Smooth muscle cell (in vitro differentiated cells): Measurements from ENCODE around the gene KBTBD3. TPM values are rescaled to one million over a fixed set of nuclear protein-coding genes. Genes with fewer than 3 reads are reported as not detected.
A peak's percentile ranks its signal among the peaks of the same experiment; 100 is the strongest.

Experiments used
- DNase-seq: peaks from one replicate; lab custom pipeline; 2025; ENCODE audit not compliant: unreplicated experiment; lab: John Stamatoyannopoulos, UW
- H2AFZ ChIP-seq: fragments of 200-600 bp; sonication (generic); 2 replicates; pipeline ENCODE4 v1.6.0; 2016; ENCODE audit warnings: antibody characterized with exemption, low read depth, mild to moderate bottlenecking
- H3F3A ChIP-seq: fragments of 200-600 bp; sonication (generic); 2 replicates; pipeline ENCODE4 v1.6.0; 2017; ENCODE audit warnings: antibody characterized with exemption, low read depth
- H3K27ac ChIP-seq: fragments of 200-600 bp; sonication (generic); 2 replicates; pipeline ENCODE4 v1.5.1; 2016; ENCODE audit warnings: low read depth, mild to moderate bottlenecking
- H3K27me3 ChIP-seq: fragments of 200-600 bp; sonication (generic); 2 replicates; pipeline ENCODE4 v1.6.1; 2016; ENCODE audit warnings: low read depth, mild to moderate bottlenecking
- H3K36me3 ChIP-seq: fragments of 200-600 bp; sonication (generic); 2 replicates; pipeline ENCODE4 v1.5.1; 2016; ENCODE audit warnings: low read depth
- H3K4me1 ChIP-seq: fragments of 200-600 bp; sonication (generic); 2 replicates; pipeline ENCODE4 v1.5.1; 2016; ENCODE audit warnings: low read depth
- H3K4me2 ChIP-seq: fragments of 200-600 bp; sonication (generic); 2 replicates; pipeline ENCODE4 v1.6.0; 2016; ENCODE audit warnings: mild to moderate bottlenecking
- H3K4me3 ChIP-seq: fragments of 200-600 bp; sonication (generic); 2 replicates; pipeline ENCODE4 v1.5.1; 2016; ENCODE audit warnings: mild to moderate bottlenecking
- H3K79me2 ChIP-seq: fragments of 200-600 bp; sonication (generic); 2 replicates; pipeline ENCODE4 v1.6.0; 2016; ENCODE audit warnings: low read depth, mild to moderate bottlenecking
- H3K9ac ChIP-seq: fragments of 200-600 bp; sonication (generic); 2 replicates; pipeline ENCODE4 v1.6.0; 2016; ENCODE audit warnings: low read depth
- H3K9me3 ChIP-seq: fragments of 200-600 bp; sonication (generic); replicated peaks from 2 replicates; pipeline ENCODE4 v1.5.1; 2016; ENCODE audit warnings: low read depth
- H4K20me1 ChIP-seq: fragments of 200-600 bp; sonication (generic); 2 replicates; pipeline ENCODE4 v1.6.0; 2016; ENCODE audit warnings: low read depth
- CTCF ChIP-seq: fragments of 200-600 bp; sonication (generic); IDR thresholded peaks from 2 replicates; pipeline ENCODE4 v1.5.1; 2017; ENCODE audit warnings: borderline replicate concordance, mild to moderate bottlenecking, antibody characterized with exemption; ENCODE audit not compliant: insufficient read depth, poor library complexity, severe bottlenecking
- WGBS: methylation state at CpG from one replicate; pipeline ENCODE4 v1.1.7; 2016; ENCODE audit warnings: low lambda C conversion rate; 5-methylcytosine and 5-hydroxymethylcytosine counted together
- polyA plus RNA-seq: library from polyadenylated mRNA; unstranded; fragments of >200 nt; fragmentation: Nextera tagmentation; extraction: Ambion mirVana; gene quantifications from 2 replicates; pipeline ENCODE4 v1.2.1, GENCODE V29; 2016
- total RNA-seq: library from RNA; depleted of rRNA; stranded (reverse); fragments of >200 nt; gene quantifications from 2 replicates; pipeline ENCODE4 v1.2.3, GENCODE V29; 2014

Gene KBTBD3
- total and polyA plus RNA-seq, 2 experiments from 2014 or later: 2.2 to 6.3 TPM

GRCh38 chr11:106031202-106031810 is 45.8 kb downstream of the KBTBD3 start:
- Histone ChIP-seq H4K20me1 (no peaks in the 10 kb centered on the region), H3F3A (no peaks in the 10 kb centered on the region), H3K27ac (peak overlapping the region; percentile 74), H3K79me2 (no peaks in the 10 kb centered on the region), H2AFZ (no peak overlapping the region), H3K4me2 (no peak overlapping the region), H3K9ac (no peak overlapping the region), H3K27me3 (no peaks in the 10 kb centered on the region), H3K9me3 (no peaks in the 10 kb centered on the region), H3K4me3 (no peak overlapping the region), H3K36me3 (no peaks in the 10 kb centered on the region), H3K4me1 (no peaks in the 10 kb centered on the region)
- WGBS: 75% methylated on average over 2 of the region's 2 CpGs
- no peak for DNase-seq
- TF ChIP-seq CTCF: no peak

GRCh38 chr11:106030609-106031008 is 46.5 kb downstream of the KBTBD3 start:
- no peaks in the 10 kb centered on the region for H3K9me3 ChIP-seq
- H3F3A ChIP-seq: no peaks in the 10 kb centered on the region
- no peak overlapping the region for H3K9ac ChIP-seq
- DNase-seq: no peak
- H3K4me2 ChIP-seq: no peak overlapping the region
- H3K4me1 ChIP-seq: no peaks in the 10 kb centered on the region
- 68% methylated on average over 4 of the region's 4 CpGs for WGBS
- peak overlapping the region; percentile 74 for H3K27ac ChIP-seq
- H3K27me3 ChIP-seq: no peaks in the 10 kb centered on the region
- H3K36me3 ChIP-seq: no peaks in the 10 kb centered on the region
- no peak for TF ChIP-seq CTCF
- no peaks in the 10 kb centered on the region for H3K79me2 ChIP-seq
- H2AFZ ChIP-seq: no peak overlapping the region
- H4K20me1 ChIP-seq: no peaks in the 10 kb centered on the region
- H3K4me3 ChIP-seq: no peak overlapping the region

DNA sequence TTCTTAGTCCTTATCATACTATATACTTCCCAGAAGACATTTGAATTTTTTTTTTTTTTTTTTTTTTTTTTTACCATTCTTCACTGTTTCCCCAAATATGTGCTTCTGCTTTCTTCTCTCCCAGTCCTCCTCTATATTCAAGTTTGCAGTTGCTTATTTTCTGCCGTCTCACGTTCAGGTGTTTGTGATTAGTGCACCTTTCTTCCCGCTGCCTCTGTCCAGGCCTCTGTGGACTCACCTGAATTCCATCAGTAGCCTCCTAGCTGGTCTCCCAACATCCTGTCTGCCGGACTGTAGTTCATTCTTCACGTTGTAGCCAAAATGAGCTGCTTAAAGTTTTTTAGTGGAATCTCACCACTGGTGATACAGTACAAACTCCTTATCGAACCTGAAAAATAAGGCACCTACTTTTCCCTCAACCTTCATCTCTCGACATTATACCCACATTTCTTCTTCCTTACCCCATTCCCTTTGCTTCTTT is 54.3 kb downstream of the KBTBD3 start:
- no peaks in the 10 kb centered on the region for H3K27me3 ChIP-seq
- H3K36me3 ChIP-seq: no peaks in the 10 kb centered on the region
- peak overlapping the region; percentile 74 for H3K4me3 ChIP-seq
- H4K20me1 ChIP-seq: no peaks in the 10 kb centered on the region
- H2AFZ ChIP-seq: peak overlapping the region; percentile 89
- H3K9ac ChIP-seq: no peak overlapping the region
- H3K27ac ChIP-seq: no peak overlapping the region
- H3K79me2 ChIP-seq: peaks cover 34% of the 10 kb centered on the region
- peaks cover 15% of the 10 kb centered on the region for H3K4me1 ChIP-seq
- 89% methylated on average over 7 of the region's 7 CpGs for WGBS
- H3F3A ChIP-seq: no peaks in the 10 kb centered on the region
- H3K9me3 ChIP-seq: no peaks in the 10 kb centered on the region
- H3K4me2 ChIP-seq: peak overlapping the region; percentile 89
- no peak for DNase-seq
- TF ChIP-seq CTCF: no peak
